A673 (cell line): ENCODE measurements around the gene TTC27. TPM values are rescaled to one million over a fixed set of nuclear protein-coding genes. Genes with fewer than 3 reads are reported as not detected.
"Not testable (repeated sequence)": the region's sequence is repeated elsewhere in the genome, so short reads cannot be mapped to it uniquely, and the experiment has no call there.

Experiments
- BruUV-seq: library from RNA; stranded (reverse); fragments of 400-500 nt; replicated peaks from 2 replicates; lab custom pipeline; 2021; lab: Mats Ljungman, UMichigan
- CTCF ChIA-PET: fragments of 300-600 bp; sonication (Branson Sonifier 250); formaldehyde crosslinking; loops from one replicate; lab custom pipeline; 2022; ENCODE audit warnings: antibody characterized with exemption; lab: Charles Lee
- POLR2A ChIA-PET: fragments of 300-600 bp; sonication (Branson Sonifier 250); formaldehyde crosslinking; loops from one replicate; lab custom pipeline; 2022; ENCODE audit warnings: antibody characterized with exemption; ENCODE audit not compliant: low non-redundant PET; lab: Charles Lee
- DNase-seq: peaks from one replicate; pipeline ENCODE4 v3.0.0-alpha.2; 2015; ENCODE audit warnings: low spot score
- H3K27ac ChIP-seq: fragments of 200-600 bp; sonication (generic); 2 replicates; pipeline ENCODE4 v1.5.1; 2016; ENCODE audit warnings: mixed run types, low read depth, mild to moderate bottlenecking, mixed read lengths, antibody characterized with exemption, low read length; ENCODE audit not compliant: poor library complexity, severe bottlenecking
- H3K27me3 ChIP-seq: fragments of 200-600 bp; sonication (generic); replicated peaks from 2 replicates; pipeline ENCODE4 v1.6.1; 2017; ENCODE audit warnings: mixed run types, low read depth, mild to moderate bottlenecking, mixed read lengths, antibody characterized with exemption, low read length; ENCODE audit not compliant: insufficient read depth, poor library complexity
- H3K36me3 ChIP-seq: fragments of 200-600 bp; sonication (generic); 2 replicates; pipeline ENCODE4 v1.6.1; 2016; ENCODE audit warnings: mixed run types, mild to moderate bottlenecking, mixed read lengths, antibody characterized with exemption, low read length; ENCODE audit not compliant: insufficient read depth, poor library complexity, severe bottlenecking
- H3K4me1 ChIP-seq: fragments of 200-600 bp; sonication (generic); 2 replicates; pipeline ENCODE4 v1.6.1; 2017; ENCODE audit warnings: mixed run types, mild to moderate bottlenecking, mixed read lengths, antibody characterized with exemption, low read length; ENCODE audit not compliant: insufficient read depth, poor library complexity, severe bottlenecking
- H3K4me3 ChIP-seq: fragments of 200-600 bp; sonication (generic); 2 replicates; pipeline ENCODE4 v1.5.1; 2016; ENCODE audit warnings: low read depth, mixed run types, mild to moderate bottlenecking, mixed read lengths, low read length; ENCODE audit not compliant: poor library complexity, severe bottlenecking
- H3K9me3 ChIP-seq: fragments of 200-600 bp; sonication (generic); 2 replicates; pipeline ENCODE4 v1.6.1; 2016; ENCODE audit warnings: mixed run types, low read depth, mild to moderate bottlenecking, mixed read lengths, antibody characterized with exemption, low read length; ENCODE audit not compliant: poor library complexity, severe bottlenecking
- EZH2 ChIP-seq: fragments of 200-600 bp; sonication (generic); IDR thresholded peaks from 2 replicates; pipeline ENCODE4 v1.6.1; 2017; ENCODE audit warnings: borderline replicate concordance, low read depth, mild to moderate bottlenecking, mixed read lengths, antibody characterized with exemption, low read length; ENCODE audit not compliant: poor library complexity, severe bottlenecking
- intact Hi-C: fragments of 100-400 bp; cut with micrococcal nuclease; formaldehyde crosslinking; loops from one replicate; pipeline ENCODE4 v1.10.0; 2022; ENCODE audit not compliant: unreplicated experiment
- total RNA-seq: library from RNA; stranded (reverse); gene quantifications from 2 replicates; pipeline ENCODE4 v1.2.3, GENCODE V29; 2021
- TF ChIP-seq, protein P1 (sequence below): fragments of 300-800, 200-600 bp; sonication (generic); conservative IDR thresholded peaks from 2 replicates; pipeline ENCODE4 v1.5.1; 2017; ENCODE audit warnings: low read depth, mild to moderate bottlenecking, antibody characterized with exemption, low read length, moderate library complexity, mixed read lengths

The TTC27 gene
- total RNA-seq, 1 experiment from 2014 or later: 29.8 TPM

GRCh38 chr2:32844253-32844652 lies 216.4 kb downstream of the TTC27 start:
- Histone ChIP-seq H3K9me3 (no peaks in the 10 kb centered on the region), H3K27ac (no peak overlapping the region), H3K36me3 (no peaks in the 10 kb centered on the region), H3K4me3 (no peak overlapping the region), H3K27me3 (no peaks in the 10 kb centered on the region), H3K4me1 (peaks cover 2% of the 10 kb centered on the region)
- intact Hi-C loops: no loop called here
- no peak for DNase-seq
- BruUV-seq: no TSS peak
- TF ChIP-seq EZH2: no peak
- TF ChIP-seq, protein P1, sequence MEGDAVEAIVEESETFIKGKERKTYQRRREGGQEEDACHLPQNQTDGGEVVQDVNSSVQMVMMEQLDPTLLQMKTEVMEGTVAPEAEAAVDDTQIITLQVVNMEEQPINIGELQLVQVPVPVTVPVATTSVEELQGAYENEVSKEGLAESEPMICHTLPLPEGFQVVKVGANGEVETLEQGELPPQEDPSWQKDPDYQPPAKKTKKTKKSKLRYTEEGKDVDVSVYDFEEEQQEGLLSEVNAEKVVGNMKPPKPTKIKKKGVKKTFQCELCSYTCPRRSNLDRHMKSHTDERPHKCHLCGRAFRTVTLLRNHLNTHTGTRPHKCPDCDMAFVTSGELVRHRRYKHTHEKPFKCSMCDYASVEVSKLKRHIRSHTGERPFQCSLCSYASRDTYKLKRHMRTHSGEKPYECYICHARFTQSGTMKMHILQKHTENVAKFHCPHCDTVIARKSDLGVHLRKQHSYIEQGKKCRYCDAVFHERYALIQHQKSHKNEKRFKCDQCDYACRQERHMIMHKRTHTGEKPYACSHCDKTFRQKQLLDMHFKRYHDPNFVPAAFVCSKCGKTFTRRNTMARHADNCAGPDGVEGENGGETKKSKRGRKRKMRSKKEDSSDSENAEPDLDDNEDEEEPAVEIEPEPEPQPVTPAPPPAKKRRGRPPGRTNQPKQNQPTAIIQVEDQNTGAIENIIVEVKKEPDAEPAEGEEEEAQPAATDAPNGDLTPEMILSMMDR: no peak
- ChIA-PET POLR2A (no interaction called here), CTCF (no interaction called here)

- intact Hi-C loops, H3K4me1 ChIP-seq, H3K27me3 ChIP-seq, DNase-seq, H3K9me3 ChIP-seq, H3K36me3 ChIP-seq, BruUV-seq, CTCF ChIA-PET, POLR2A ChIA-PET, H3K4me3 ChIP-seq, H3K27ac ChIP-seq: not testable (repeated sequence)
Observed at GRCh38 chr2:32846274-32846673, 218.4 kb downstream of the TTC27 start.

GRCh38 chr2:32847734-32848133 lies 219.9 kb downstream of the TTC27 start:
- no TSS peak for BruUV-seq
- no peak for DNase-seq
- intact Hi-C loops: no loop called here
- TF ChIP-seq, protein P1: no peak
- no peak for TF ChIP-seq EZH2
- Histone ChIP-seq H3K27ac (no peak overlapping the region), H3K9me3 (no peaks in the 10 kb centered on the region), H3K4me1 (no peaks in the 10 kb centered on the region), H3K36me3 (no peaks in the 10 kb centered on the region), H3K4me3 (no peak overlapping the region), H3K27me3 (no peaks in the 10 kb centered on the region)
- ChIA-PET POLR2A (no interaction called here), CTCF (no interaction called here)

DNA sequence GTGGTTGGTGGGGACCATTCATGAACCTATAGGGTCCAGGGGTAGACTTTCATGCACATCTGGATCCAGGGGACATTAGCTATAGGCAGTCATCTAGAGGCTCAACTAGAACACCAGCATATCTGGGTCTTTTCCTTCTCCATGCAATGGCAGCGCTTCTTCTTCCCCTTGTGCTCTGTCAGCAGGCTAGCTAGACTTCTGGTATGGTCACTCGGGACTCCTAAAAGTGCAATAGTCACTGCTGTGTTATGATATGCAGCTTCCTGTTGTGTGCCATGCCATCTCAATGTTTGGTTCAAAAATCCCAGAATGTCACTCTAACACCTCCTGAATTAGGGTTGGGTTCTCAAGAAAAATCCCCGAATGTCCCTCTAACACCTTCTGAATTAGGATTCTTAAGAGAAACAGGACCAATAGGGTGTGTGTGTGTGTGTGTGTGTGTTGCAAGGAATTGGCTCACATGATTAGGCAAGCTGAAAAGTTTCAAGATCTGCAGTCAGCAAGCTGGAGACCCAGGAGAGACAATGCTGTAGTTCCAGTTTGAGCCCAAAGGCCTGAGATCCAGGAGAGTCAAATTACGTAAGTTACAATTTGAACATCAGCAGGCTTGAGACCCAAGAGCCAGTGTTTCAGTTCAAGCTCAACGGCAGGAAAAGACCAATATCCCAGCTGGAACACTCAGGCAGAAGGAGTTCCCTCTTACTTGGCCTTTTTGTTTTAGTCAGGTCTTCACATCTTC lies 221.8 kb downstream of the TTC27 start:
- H3K36me3 ChIP-seq: no peaks in the 10 kb centered on the region
- no peaks in the 10 kb centered on the region for H3K9me3 ChIP-seq
- intact Hi-C loops: no loop called here
- no peaks in the 10 kb centered on the region for H3K4me1 ChIP-seq
- CTCF ChIA-PET: no interaction called here
- POLR2A ChIA-PET: no interaction called here
- H3K27ac ChIP-seq: no peak overlapping the region
- no TSS peak for BruUV-seq
- no peak overlapping the region for H3K4me3 ChIP-seq
- TF ChIP-seq EZH2: no peak
- TF ChIP-seq, protein P1: no peak
- DNase-seq: no peak
- no peaks in the 10 kb centered on the region for H3K27me3 ChIP-seq
